Activated CD8-positive, alpha-beta memory T cell treated with anti-CD3 and anti-CD28 coated beads, Interleukin-2, amount 50 U/mL, for 24 hours (primary cell): Measurements from ENCODE around the gene KCNIP4.

Experiments
- DNase-seq: peaks from one replicate; pipeline ENCODE4 v3.0.0-alpha.2; 2020; ENCODE audit errors: extremely low read depth

Gene KCNIP4

GRCh38 chr4:21457086-21457840 lies 491.3 kb downstream of the KCNIP4 start:
- DNase-seq, result no peak

GRCh38 chr4:21454831-21455230 lies 493.7 kb downstream of the KCNIP4 start:
- no peak for DNase-seq

GRCh38 chr4:21454201-21454600 lies 494.4 kb downstream of the KCNIP4 start:
- DNase-seq, result no peak

GRCh38 chr4:21452931-21453330 lies 495.6 kb downstream of the KCNIP4 start:
- DNase-seq, result no peak

GRCh38 chr4:21451032-21451431 lies 497.5 kb downstream of the KCNIP4 start:
- DNase-seq, result no peak

GRCh38 chr4:21450331-21450730 lies 498.2 kb downstream of the KCNIP4 start:
- no peak for DNase-seq

GRCh38 chr4:21447301-21448054 lies 501.1 kb downstream of the KCNIP4 start:
- DNase-seq, result no peak

GRCh38 chr4:21420166-21420565 lies 528.4 kb downstream of the KCNIP4 start:
- DNase-seq, result no peak

GRCh38 chr4:21415728-21416127 lies 532.8 kb downstream of the KCNIP4 start:
- no peak for DNase-seq

- no peak for DNase-seq
Measured at GRCh38 chr4:21413807-21414370, 534.7 kb downstream of the KCNIP4 start.

GRCh38 chr4:21411086-21411485 lies 537.5 kb downstream of the KCNIP4 start:
- no peak for DNase-seq

- no peak for DNase-seq
Measured at GRCh38 chr4:21410372-21410771, 538.2 kb downstream of the KCNIP4 start.

GRCh38 chr4:21387683-21388082 lies 560.9 kb downstream of the KCNIP4 start:
- DNase-seq, result no peak

GRCh38 chr4:21386166-21386780 lies 562.3 kb downstream of the KCNIP4 start:
- DNase-seq, result no peak

GRCh38 chr4:21385706-21386105 lies 562.9 kb downstream of the KCNIP4 start:
- no peak for DNase-seq

- no peak for DNase-seq
Measured at GRCh38 chr4:21384609-21385008, 564.0 kb downstream of the KCNIP4 start.

- no peak for DNase-seq
Measured at GRCh38 chr4:21380861-21381260, 567.7 kb downstream of the KCNIP4 start.

- DNase-seq, result no peak
Measured at GRCh38 chr4:21377046-21377445, 571.5 kb downstream of the KCNIP4 start.

GRCh38 chr4:21376176-21376575 lies 572.4 kb downstream of the KCNIP4 start:
- no peak for DNase-seq

GRCh38 chr4:21374641-21375368 lies 573.8 kb downstream of the KCNIP4 start:
- DNase-seq, result no peak

- no peak for DNase-seq
Measured at GRCh38 chr4:21367567-21367966, 581.0 kb downstream of the KCNIP4 start.

GRCh38 chr4:21366840-21367239 lies 581.7 kb downstream of the KCNIP4 start:
- no peak for DNase-seq
